HL-60 (cell line): ENCODE measurements around the gene SLFN14.

Experiments used
- DNase-seq, 2 experiments: peaks; one replicate each; pipeline ENCODE4 v3.0.0-alpha.2; 2010 to 2020; ENCODE audit warnings: low read depth in 1 of 2, low spot score in 1 of 2
- H3K27ac ChIP-seq: fragments of 250-450 bp; sonication (Bioruptor Pico); replicated peaks from 2 replicates; pipeline ENCODE4 v1.5.1; 2020; ENCODE audit warnings: mild to moderate bottlenecking, moderate library complexity
- H3K27me3 ChIP-seq: fragments of 250-450 bp; sonication (Bioruptor Pico); 2 replicates; pipeline ENCODE4 v1.5.1; 2021; ENCODE audit warnings: mild to moderate bottlenecking, moderate library complexity; ENCODE audit not compliant: insufficient read depth, poor library complexity, severe bottlenecking
- H3K4me3 ChIP-seq: replicated peaks from 2 replicates; pipeline ENCODE4 v1.5.1; 2011; ENCODE audit warnings: mild to moderate bottlenecking, control low read depth, low read length; ENCODE audit not compliant: insufficient read depth
- CTCF ChIP-seq: IDR thresholded peaks from one replicate; pipeline ENCODE4 v1.5.1; 2011; ENCODE audit warnings: low read length, control low read depth, inconsistent platforms; ENCODE audit not compliant: insufficient read depth
- GABPA ChIP-seq: IDR thresholded peaks from 2 replicates; pipeline ENCODE4 v1.6.1; 2012; ENCODE audit warnings: low read depth
- POLR2AphosphoS5 ChIP-seq: IDR thresholded peaks from 2 replicates; pipeline ENCODE4 v1.6.1; 2012; ENCODE audit warnings: low read depth
- REST ChIP-seq: IDR thresholded peaks from 2 replicates; pipeline ENCODE4 v1.6.1; 2012; ENCODE audit warnings: low read depth; ENCODE audit not compliant: insufficient replicate concordance
- SPI1 ChIP-seq: IDR thresholded peaks from 2 replicates; pipeline ENCODE4 v1.6.1; 2012; ENCODE audit warnings: low read depth, mild to moderate bottlenecking, borderline replicate concordance

Gene SLFN14

GRCh38 chr17:35596530-35597233 lies 36.1 kb upstream of the SLFN14 start:
- no peaks in the 10 kb centered on the region for H3K27me3 ChIP-seq
- no peak for DNase-seq
- no peak overlapping the region for H3K4me3 ChIP-seq
- H3K27ac ChIP-seq: no peak overlapping the region
- TF ChIP-seq GABPA: no peak
- no peak for TF ChIP-seq REST
- no peak for TF ChIP-seq POLR2AphosphoS5
- TF ChIP-seq SPI1: no peak
- TF ChIP-seq CTCF: no peak

GRCh38 chr17:35596072-35596471 lies 35.5 kb upstream of the SLFN14 start:
- Histone ChIP-seq H3K27me3 (no peaks in the 10 kb centered on the region), H3K27ac (no peak overlapping the region), H3K4me3 (no peak overlapping the region)
- TF ChIP-seq POLR2AphosphoS5 (no peak), CTCF (no peak), SPI1 (no peak), GABPA (no peak), REST (no peak)
- DNase-seq: no peak

- H3K4me3 ChIP-seq: peak overlapping the region; percentile 84
- H3K27me3 ChIP-seq: no peaks in the 10 kb centered on the region
- DNase-seq: peak; percentile 12 to 25
- peak overlapping the region; percentile 35; the same call in 1 of the 2 replicates for H3K27ac ChIP-seq
- no peak for TF ChIP-seq SPI1
- TF ChIP-seq REST: no peak
- TF ChIP-seq CTCF: no peak
- no peak for TF ChIP-seq POLR2AphosphoS5
- TF ChIP-seq GABPA: no peak
These were observed 27.7 kb upstream of the SLFN14 start for GRCh38 chr17:35588196-35588920.
